Measurements from ENCODE around the gene AGBL2.

AGBL2 gene

GRCh38 chr11:47631473-47631872, 83.7 kb downstream of the AGBL2 start:
- no peak for DNase-seq (ENCODE audit: low read depth)

GRCh38 chr11:47628026-47628425, 87.1 kb downstream of the AGBL2 start:
- no peak for DNase-seq (ENCODE audit: low read depth)

- no peak for DNase-seq (ENCODE audit: low read depth)
Measured at GRCh38 chr11:47626234-47626633, 88.9 kb downstream of the AGBL2 start.

GRCh38 chr11:47620836-47621378, 94.3 kb downstream of the AGBL2 start:
- no peak for DNase-seq (ENCODE audit: low read depth)

GRCh38 chr11:47617417-47617809, 97.8 kb downstream of the AGBL2 start:
- no peak for DNase-seq (ENCODE audit: low read depth)

- no peak for DNase-seq (ENCODE audit: low read depth)
Measured at GRCh38 chr11:47616726-47617416, 98.3 kb downstream of the AGBL2 start.

GRCh38 chr11:47615249-47615648, 99.9 kb downstream of the AGBL2 start:
- DNase-seq (ENCODE audit: low read depth) = no peak

GRCh38 chr11:47611348-47611794, 103.8 kb downstream of the AGBL2 start:
- no peak for DNase-seq (ENCODE audit: low read depth)

- DNase-seq (ENCODE audit: low read depth) = no peak
Measured at GRCh38 chr11:47609675-47610074, 105.5 kb downstream of the AGBL2 start.
